Astrocyte (in vitro differentiated cells and primary cell): ENCODE data around the gene TENM4. TPM values are rescaled to one million over a fixed set of nuclear protein-coding genes. Genes with fewer than 3 reads are reported as not detected.

Experiments used
- DNase-seq: peaks from one replicate; pipeline ENCODE4 v3.0.0-alpha.2; 2010; ENCODE audit warnings: low read depth
- FAIRE-seq: peaks from 2 replicates; lab custom pipeline; 2011; peaks lifted over from hg19 to GRCh38; lab: Jason Lieb, UNC
- H2AFZ ChIP-seq: 2 replicates; pipeline ENCODE4 v1.6.0; 2012; ENCODE audit warnings: low read depth, low read length, inconsistent platforms
- H3K27ac ChIP-seq: 2 replicates; pipeline ENCODE4 v1.5.1; 2011; ENCODE audit warnings: low read depth, low read length, inconsistent platforms
- H3K27me3 ChIP-seq: 2 replicates; pipeline ENCODE4 v1.6.0; 2011; ENCODE audit warnings: low read length, inconsistent platforms; ENCODE audit not compliant: insufficient read depth
- H3K36me3 ChIP-seq: 2 replicates; pipeline ENCODE4 v1.5.1; 2011; ENCODE audit warnings: low read length, inconsistent platforms; ENCODE audit not compliant: insufficient read depth
- H3K4me1 ChIP-seq: 2 replicates; pipeline ENCODE4 v1.5.1; 2011; ENCODE audit warnings: low read length, inconsistent platforms; ENCODE audit not compliant: insufficient read depth
- H3K4me2 ChIP-seq: 2 replicates; pipeline ENCODE4 v1.6.0; 2012; ENCODE audit warnings: low read length, inconsistent platforms
- H3K4me3 ChIP-seq: 2 replicates; pipeline ENCODE4 v1.5.1; 2011; ENCODE audit warnings: low read depth, mild to moderate bottlenecking, low read length, inconsistent platforms; ENCODE audit not compliant: insufficient read depth
- H3K79me2 ChIP-seq: 2 replicates; pipeline ENCODE4 v1.6.0; 2012; ENCODE audit warnings: mild to moderate bottlenecking, low read length, inconsistent platforms; ENCODE audit not compliant: insufficient read depth
- H3K9ac ChIP-seq: 2 replicates; pipeline ENCODE4 v1.6.0; 2012; ENCODE audit warnings: mild to moderate bottlenecking, low read length, inconsistent platforms
- H3K9me3 ChIP-seq: 2 replicates; pipeline ENCODE4 v1.5.1; 2012; ENCODE audit warnings: low read depth, mild to moderate bottlenecking, low read length, inconsistent platforms; ENCODE audit not compliant: insufficient read depth
- H4K20me1 ChIP-seq: 2 replicates; pipeline ENCODE4 v1.6.0; 2012; ENCODE audit warnings: low read length, inconsistent platforms; ENCODE audit not compliant: insufficient read depth
- H3K27ac Mint-ChIP-seq: one replicate; pipeline ENCODE4 v1.8.0; 2021; ENCODE audit warnings: mild to moderate bottlenecking, mixed read lengths; ENCODE audit not compliant: unreplicated experiment
- H3K27me3 Mint-ChIP-seq: one replicate; pipeline ENCODE4 v1.8.0; 2021; ENCODE audit warnings: low read depth, mixed read lengths; ENCODE audit not compliant: unreplicated experiment
- H3K36me3 Mint-ChIP-seq: one replicate; pipeline ENCODE4 v1.8.0; 2021; ENCODE audit warnings: low read depth, mixed read lengths; ENCODE audit not compliant: unreplicated experiment
- H3K4me1 Mint-ChIP-seq: one replicate; pipeline ENCODE4 v1.8.0; 2021; ENCODE audit warnings: low read depth, mixed read lengths; ENCODE audit not compliant: unreplicated experiment
- H3K4me3 Mint-ChIP-seq: one replicate; pipeline ENCODE4 v1.8.0; 2021; ENCODE audit warnings: mild to moderate bottlenecking, moderate library complexity, mixed read lengths; ENCODE audit not compliant: unreplicated experiment
- H3K9me3 Mint-ChIP-seq: one replicate; pipeline ENCODE4 v1.8.0; 2021; ENCODE audit warnings: mild to moderate bottlenecking, mixed read lengths; ENCODE audit not compliant: unreplicated experiment
- CTCF ChIP-seq: IDR thresholded peaks from 2 replicates; pipeline ENCODE4 v1.5.1; 2011; ENCODE audit warnings: low read depth, mild to moderate bottlenecking, inconsistent platforms, low read length, moderate library complexity; ENCODE audit not compliant: insufficient read depth
- EZH2 ChIP-seq: IDR thresholded peaks from 2 replicates; pipeline ENCODE4 v1.6.1; 2012; ENCODE audit warnings: mild to moderate bottlenecking, low read length, inconsistent platforms; ENCODE audit not compliant: insufficient read depth
- total RNA-seq: library from RNA; stranded (reverse); gene quantifications from 2 replicates; pipeline ENCODE4 v1.2.1, GENCODE V29; 2021

Gene TENM4
- total RNA-seq, 1 donor from 2014 or later = 7.5 TPM

- Histone ChIP-seq H3K79me2 (no peaks in the 10 kb centered on the region), H3K4me2 (no peak overlapping the region), H3K27me3 (no peaks in the 10 kb centered on the region), H3K4me3 (no peak overlapping the region), H4K20me1 (no peaks in the 10 kb centered on the region), H3K4me1 (no peaks in the 10 kb centered on the region), H2AFZ (no peak overlapping the region), H3K27ac (no peak overlapping the region), H3K9me3 (no peaks in the 10 kb centered on the region), H3K9ac (no peak overlapping the region), H3K36me3 (no peaks in the 10 kb centered on the region)
- no peaks in the 10 kb centered on the region for H3K4me1 Mint-ChIP-seq
- H3K4me3 Mint-ChIP-seq = no peak overlapping the region
- TF ChIP-seq EZH2 = no peak
- peaks cover 10% of the 10 kb centered on the region for H3K27me3 Mint-ChIP-seq
- H3K27ac Mint-ChIP-seq = no peak overlapping the region
- no peaks in the 10 kb centered on the region for H3K36me3 Mint-ChIP-seq
- DNase-seq = no peak
- FAIRE-seq = no peak
- H3K9me3 Mint-ChIP-seq = peaks cover 4% of the 10 kb centered on the region
Measured at GRCh38 chr11:79206951-79207350, 233.9 kb downstream of the TENM4 start.

- Histone ChIP-seq H3K4me3 (no peak overlapping the region), H3K9ac (no peak overlapping the region), H3K27ac (no peak overlapping the region), H3K4me1 (no peaks in the 10 kb centered on the region), H3K79me2 (no peaks in the 10 kb centered on the region), H3K27me3 (no peaks in the 10 kb centered on the region), H3K9me3 (no peaks in the 10 kb centered on the region), H2AFZ (no peak overlapping the region), H4K20me1 (no peaks in the 10 kb centered on the region), H3K4me2 (no peak overlapping the region), H3K36me3 (no peaks in the 10 kb centered on the region)
- peaks cover 9% of the 10 kb centered on the region for H3K27me3 Mint-ChIP-seq
- H3K4me3 Mint-ChIP-seq = no peak overlapping the region
- no peak for DNase-seq
- no peaks in the 10 kb centered on the region for H3K36me3 Mint-ChIP-seq
- H3K9me3 Mint-ChIP-seq = peaks cover 4% of the 10 kb centered on the region
- H3K4me1 Mint-ChIP-seq = no peaks in the 10 kb centered on the region
- no peak for FAIRE-seq
- TF ChIP-seq EZH2 (no peak), CTCF (no peak)
- no peak overlapping the region for H3K27ac Mint-ChIP-seq
Measured at GRCh38 chr11:79205786-79206185, 235.0 kb downstream of the TENM4 start.

DNA sequence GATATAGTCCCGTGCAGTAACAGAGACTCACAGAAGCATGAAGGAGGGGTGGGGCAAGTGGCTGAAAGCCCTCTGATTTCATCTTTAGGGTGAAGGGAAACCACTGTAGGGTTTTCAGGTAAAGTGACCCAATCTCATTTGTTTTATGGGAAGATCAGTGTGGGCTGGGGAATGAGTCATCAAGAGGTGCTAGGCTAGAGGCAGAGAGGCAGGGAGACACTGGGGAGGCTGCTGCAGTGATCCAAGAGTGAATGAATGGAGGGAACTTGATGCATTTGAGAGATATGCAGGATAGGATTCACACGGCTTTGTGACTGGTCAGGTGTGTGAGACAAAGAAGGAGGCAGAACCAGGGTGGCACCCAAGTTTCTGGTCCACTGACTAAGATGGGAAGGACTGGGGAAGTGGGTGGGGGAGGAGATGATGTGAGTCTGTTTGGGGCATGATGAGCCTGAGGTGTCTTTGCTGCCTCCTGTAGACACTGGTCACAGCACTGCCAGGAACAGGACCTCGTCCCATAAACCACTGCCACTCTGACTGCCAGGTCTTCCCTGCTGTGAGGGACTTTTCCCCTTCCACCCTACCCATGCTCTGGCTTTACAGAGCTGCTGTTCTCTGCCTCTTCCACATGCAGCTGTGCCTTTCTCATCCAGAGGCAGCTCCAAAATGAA lies 239.0 kb downstream of the TENM4 start:
- Histone ChIP-seq H3K9ac (no peak overlapping the region), H3K4me3 (no peak overlapping the region), H3K36me3 (no peaks in the 10 kb centered on the region), H3K27me3 (no peaks in the 10 kb centered on the region), H2AFZ (no peak overlapping the region), H4K20me1 (no peaks in the 10 kb centered on the region), H3K27ac (no peak overlapping the region), H3K9me3 (no peaks in the 10 kb centered on the region), H3K4me1 (no peaks in the 10 kb centered on the region), H3K4me2 (no peak overlapping the region), H3K79me2 (no peaks in the 10 kb centered on the region)
- no peaks in the 10 kb centered on the region for H3K36me3 Mint-ChIP-seq
- FAIRE-seq (no peak), DNase-seq (no peak)
- H3K4me3 Mint-ChIP-seq = no peak overlapping the region
- H3K27me3 Mint-ChIP-seq = peaks cover 4% of the 10 kb centered on the region
- peaks cover 4% of the 10 kb centered on the region for H3K9me3 Mint-ChIP-seq
- no peaks in the 10 kb centered on the region for H3K4me1 Mint-ChIP-seq
- no peak overlapping the region for H3K27ac Mint-ChIP-seq
- TF ChIP-seq CTCF (no peak), EZH2 (no peak)
